Esophagus muscularis mucosa (tissue), 4 donors: Measurements from ENCODE around the gene SYNJ2. TPM values are rescaled to one million over a fixed set of nuclear protein-coding genes. Genes with fewer than 3 reads are reported as not detected.
A peak's percentile ranks its signal among the peaks of the same experiment; 100 is the strongest.

Experiments
- DNase-seq: peaks from one replicate; pipeline ENCODE4 v3.0.0-alpha.2; 2017; ENCODE audit errors: extremely low spot score
- H3K27ac ChIP-seq, 4 donors: fragments of 200-600 bp; sonication (generic); replicated peaks in 1 of 4; 1 replicate in 3 of 4; 2 replicates in 1 of 4; pipeline ENCODE4 v1.5.1; 2016 to 2019; ENCODE audit warnings: mild to moderate bottlenecking in 1 of 4
- H3K27me3 ChIP-seq, 4 donors: fragments of 200-600 bp; sonication (generic); one replicate each; pipeline versions ENCODE4 v1.5.1 to v1.6.0; 2016 to 2019
- H3K36me3 ChIP-seq, 4 donors: fragments of 200-600 bp; sonication (generic); one replicate each; pipeline ENCODE4 v1.5.1; 2016 to 2019
- H3K4me1 ChIP-seq, 4 donors: fragments of 200-600 bp; sonication (generic); one replicate each; pipeline ENCODE4 v1.5.1; 2016 to 2019
- H3K4me3 ChIP-seq, 4 donors: fragments of 200-600 bp; sonication (generic); 1 replicate in 2 of 4; 2 replicates in 2 of 4; pipeline ENCODE4 v1.5.1; 2016 to 2019; ENCODE audit warnings: mild to moderate bottlenecking in 4 of 4, moderate library complexity in 1 of 4
- H3K9me3 ChIP-seq, 4 donors: fragments of 200-600 bp; sonication (generic); 1 replicate in 3 of 4; 2 replicates in 1 of 4; pipeline ENCODE4 v1.5.1; 2016 to 2019
- CTCF ChIP-seq, 3 experiments: fragments of 200-600 bp in 2 of 3; fragments of 450-650 bp in 1 of 3; sonication (generic) in 2 of 3; IDR thresholded peaks; one replicate each; pipeline ENCODE4 v1.5.1; 2017 to 2019; ENCODE audit warnings: antibody characterized with exemption in 3 of 3, mild to moderate bottlenecking in 2 of 3, moderate library complexity in 1 of 3
- EP300 ChIP-seq: sonication (generic); formaldehyde crosslinking; IDR thresholded peaks from one replicate; pipeline ENCODE4 v1.6.1; 2017; ENCODE audit warnings: antibody characterized with exemption
- POLR2A ChIP-seq: fragments of 450-650 bp; IDR thresholded peaks from one replicate; pipeline ENCODE4 v1.6.1; 2017; ENCODE audit warnings: antibody characterized with exemption, moderate library complexity, mild to moderate bottlenecking, low read depth
- POLR2AphosphoS5 ChIP-seq, 2 donors: sonication (generic); formaldehyde crosslinking; IDR thresholded peaks; one replicate each; pipeline ENCODE4 v1.6.1; 2017; ENCODE audit warnings: antibody characterized with exemption in 2 of 2
- WGBS: methylation state at CpG from one replicate; pipeline ENCODE4 v1.1.5; 2018; 5-methylcytosine and 5-hydroxymethylcytosine counted together
- intact Hi-C: fragments of 100-400 bp; cut with DNase I; formaldehyde crosslinking; loops from one replicate; pipeline ENCODE4 v1.15.1; 2023
- total RNA-seq, 4 donors: library from RNA; depleted of rRNA; stranded (reverse); fragments of >200 nt; gene quantifications; one replicate each; pipeline versions ENCODE4 v1.1.0 to v1.2.1, GENCODE V29; 2016

The SYNJ2 gene
- total RNA-seq, 4 donors from 2014 or later = 17.0 to 25.3 (median 25.1) TPM

- Histone ChIP-seq H3K4me3 (no peak overlapping the region), H3K4me1 (peaks cover 28 to 58% (median 54%) of the 10 kb centered on the region in 4 donors), H3K27me3 (no peaks in the 10 kb centered on the region), H3K36me3 (no peaks in the 10 kb centered on the region), H3K27ac (no peak overlapping the region), H3K9me3 (no peaks in the 10 kb centered on the region)
- intact Hi-C loops = no loop called here
- DNase-seq = no peak
- TF ChIP-seq CTCF (IDR thresholded peaks at IDR 0.05) (no peak), POLR2AphosphoS5 (IDR thresholded peaks at IDR 0.05) (no peak), POLR2A (no peak), EP300 (no peak)
- 92% methylated on average over 15 of the region's 15 CpGs for WGBS
These were observed 15.4 kb downstream of the SYNJ2 start for GRCh38 chr6:157996918-157997702.

DNA sequence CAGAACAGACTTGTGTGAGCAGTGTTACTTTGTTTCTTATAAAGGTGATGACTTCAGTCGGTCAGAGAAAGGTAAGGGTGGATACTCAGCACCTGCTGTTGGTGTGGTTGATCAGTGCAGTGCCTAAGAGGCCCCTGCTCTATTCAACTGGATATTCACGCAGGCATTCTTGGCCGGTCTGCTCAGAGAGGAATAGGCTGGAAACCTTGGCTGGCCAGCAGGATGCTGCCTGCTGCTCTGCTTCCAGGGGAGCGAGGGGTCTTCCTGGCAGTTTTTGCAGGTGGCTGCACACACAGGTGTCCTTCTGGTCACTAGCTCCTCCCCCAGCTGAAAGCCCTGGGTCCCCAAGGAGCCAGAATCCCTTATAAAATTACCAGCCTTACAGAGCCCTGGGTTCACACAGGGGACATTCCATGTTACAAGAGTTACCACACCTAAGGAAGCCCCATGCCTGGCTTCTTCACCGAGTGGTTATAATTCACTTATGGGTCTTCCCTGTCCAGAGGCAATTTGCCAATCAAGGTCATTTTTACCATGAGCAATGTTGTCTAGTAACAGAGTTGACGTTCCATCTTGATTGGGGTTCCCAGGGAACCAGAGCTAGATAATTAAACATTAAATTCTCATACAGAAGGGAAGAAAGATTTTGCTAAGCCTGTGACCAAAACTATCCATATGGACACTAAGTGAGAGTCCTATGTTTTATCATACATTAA is 16.4 kb downstream of the SYNJ2 start:
- intact Hi-C loops = no loop called here
- peaks cover 35 to 63% (median 61%) of the 10 kb centered on the region in 4 donors for H3K4me1 ChIP-seq
- TF ChIP-seq CTCF (IDR thresholded peaks at IDR 0.05) (no peak), EP300 (no peak), POLR2AphosphoS5 (IDR thresholded peaks at IDR 0.05) (no peak), POLR2A (no peak)

GRCh38 chr6:157998707-157999167 is 17.1 kb downstream of the SYNJ2 start:
- Histone ChIP-seq H3K9me3 (no peaks in the 10 kb centered on the region), H3K4me1 (peaks cover 38 to 64% (median 62%) of the 10 kb centered on the region in 4 donors), H3K27ac (peak overlapping the region; percentile 39 to 77 (median 54)), H3K36me3 (no peaks in the 10 kb centered on the region), H3K4me3 (no peak overlapping the region), H3K27me3 (no peaks in the 10 kb centered on the region)
- TF ChIP-seq POLR2A (no peak), CTCF (IDR thresholded peaks at IDR 0.05) (no peak), POLR2AphosphoS5 (IDR thresholded peaks at IDR 0.05) (no peak), EP300 (no peak)
- no peak for DNase-seq
- 76% methylated on average over 7 of the region's 7 CpGs for WGBS
- intact Hi-C loops = no loop called here

More for the DNA sequence above, 16.4 kb downstream of the SYNJ2 start:
- H3K9me3 ChIP-seq = no peaks in the 10 kb centered on the region
- no peak for DNase-seq
- H3K27ac ChIP-seq = no peak overlapping the region
- no peaks in the 10 kb centered on the region for H3K27me3 ChIP-seq
- WGBS = 81% methylated on average over 5 of the region's 6 CpGs
- no peaks in the 10 kb centered on the region for H3K36me3 ChIP-seq
- no peak overlapping the region for H3K4me3 ChIP-seq

DNA sequence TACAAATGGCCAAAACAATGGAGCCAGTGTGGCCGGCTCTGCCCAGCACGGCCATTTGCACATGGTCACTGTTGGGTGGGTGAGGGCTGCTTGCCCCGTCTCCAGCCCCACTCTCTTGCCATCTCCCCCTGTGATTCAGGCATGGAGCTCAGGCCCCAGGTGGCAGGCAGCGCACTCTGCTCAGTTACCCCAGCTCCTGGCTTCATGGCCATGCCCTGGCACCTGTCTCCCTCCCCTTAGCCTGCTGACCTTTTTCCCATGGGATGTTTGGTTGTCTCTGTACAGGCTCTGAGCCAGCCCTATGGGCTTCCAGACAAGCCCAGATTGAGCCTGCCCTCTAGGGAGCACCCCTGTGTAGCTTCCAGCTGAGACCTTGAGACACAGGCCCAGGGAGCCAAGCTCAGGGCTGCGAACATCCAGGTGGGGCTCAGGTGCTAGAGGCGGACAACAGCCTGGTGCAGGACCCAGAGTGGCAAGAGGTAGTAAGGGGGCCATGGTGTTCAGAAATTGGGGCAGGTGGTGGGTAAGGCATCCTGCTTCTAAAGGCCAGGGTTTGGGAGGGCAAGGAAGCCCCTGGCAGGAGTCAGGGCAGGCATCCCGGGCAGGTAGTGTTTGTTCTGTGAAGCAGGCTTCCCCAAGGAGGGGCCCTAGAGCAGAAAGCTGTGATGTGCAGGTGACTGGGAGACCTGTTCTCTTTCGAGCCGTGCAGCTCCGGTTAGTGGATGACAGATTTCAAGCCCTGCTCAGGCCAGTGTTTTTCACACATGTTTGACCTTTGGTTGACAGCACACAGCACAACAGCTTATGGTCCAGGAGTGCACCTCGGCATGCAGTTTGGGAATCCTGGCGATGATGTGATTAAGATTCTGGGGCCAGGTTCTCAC is 17.7 kb downstream of the SYNJ2 start:
- Histone ChIP-seq H3K4me1 (peaks cover 45 to 64% (median 62%) of the 10 kb centered on the region in 4 donors), H3K36me3 (no peaks in the 10 kb centered on the region), H3K4me3 (no peak overlapping the region), H3K9me3 (no peaks in the 10 kb centered on the region), H3K27me3 (no peaks in the 10 kb centered on the region), H3K27ac (peak overlapping the region; percentile 39 to 77 (median 54))
- WGBS = 79% methylated on average over 12 of the region's 12 CpGs
- TF ChIP-seq EP300 (no peak), CTCF (IDR thresholded peaks at IDR 0.05) (no peak), POLR2A (no peak), POLR2AphosphoS5 (IDR thresholded peaks at IDR 0.05) (no peak)
- intact Hi-C loops = no loop called here
- DNase-seq = no peak
